ENCODE results near the gene RABL2A. TPM values are rescaled to one million over a fixed set of nuclear protein-coding genes. Genes with fewer than 3 reads are reported as not detected.
A peak's percentile ranks its signal among the peaks of the same experiment; 100 is the strongest.
"Not testable (repeated sequence)": the region's sequence is repeated elsewhere in the genome, so short reads cannot be mapped to it uniquely, and the experiment has no call there.

RABL2A gene
- total RNA-seq, 1 experiment from 2014 or later, result 11.4 TPM

DNA sequence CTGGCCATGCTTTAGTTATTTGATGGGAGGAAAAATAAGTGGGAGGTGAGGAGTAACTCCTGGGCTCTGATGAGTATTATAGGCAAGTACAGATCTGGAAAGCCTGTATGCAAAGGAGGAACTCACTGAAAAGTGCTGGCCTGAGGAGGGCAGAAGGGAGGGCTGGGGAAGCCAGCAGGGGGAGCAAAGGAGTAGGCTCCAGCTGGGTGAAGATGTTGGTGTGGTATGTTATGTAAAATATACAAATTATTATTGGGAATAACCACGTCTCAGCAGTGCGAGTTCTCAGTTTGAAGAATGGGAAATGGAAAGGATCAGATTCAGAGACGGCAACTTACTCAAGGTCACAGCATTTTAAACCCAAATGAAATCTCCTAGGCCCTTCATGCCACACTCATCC is 39.9 kb upstream of the RABL2A start:
- H3K14ac ChIP-seq (ENCODE audit: insufficient read depth, low read length); H4K91ac ChIP-seq (ENCODE audit: insufficient read length, low read depth, low read length); H4K8ac ChIP-seq (replicated peaks; ENCODE audit: insufficient read length, low read depth, low read length); H4K5ac ChIP-seq (ENCODE audit: insufficient read length, low read depth, low read length); H3K36me3 Mint-ChIP-seq (ENCODE audit: insufficient read depth in 1 of 3, low read depth in 3 of 3); H3K4me3 Mint-ChIP-seq; DNase-seq; H3K56ac ChIP-seq (ENCODE audit: insufficient read length, low read depth, low read length); H3K27ac ChIP-seq (ENCODE audit: insufficient read length, low read depth, low read length); H3K4me1 ChIP-seq (ENCODE audit: insufficient read depth, low read length); H3K79me1 ChIP-seq (ENCODE audit: insufficient read depth, low read depth, low read length, poor library complexity, severe bottlenecking); H2AK5ac ChIP-seq (ENCODE audit: insufficient read length, low read length); H2BK15ac ChIP-seq (ENCODE audit: low read depth, low read length); H3K4ac ChIP-seq (ENCODE audit: low read depth, low read length); H3K27me3 ChIP-seq (ENCODE audit: insufficient read depth, low read length); H2AFZ ChIP-seq (ENCODE audit: low read length); H3K9me3 Mint-ChIP-seq; H3K27me3 Mint-ChIP-seq (ENCODE audit: low read depth); H3K4me2 ChIP-seq (ENCODE audit: insufficient read depth, insufficient read length, low read length); H2BK5ac ChIP-seq (ENCODE audit: insufficient read length, low read length); H4K20me1 ChIP-seq (ENCODE audit: control insufficient read depth, insufficient read depth, insufficient read length); H3K9ac ChIP-seq (ENCODE audit: extremely low read depth, insufficient read length, low read length); H3T11ph ChIP-seq (ENCODE audit: low read length); H2BK120ac ChIP-seq (ENCODE audit: low read depth, low read length, poor library complexity, severe bottlenecking); H3K79me2 ChIP-seq (ENCODE audit: insufficient read depth, low read length); H3K27ac Mint-ChIP-seq; H3K23me2 ChIP-seq (ENCODE audit: insufficient read length, low read depth, low read length, poor library complexity, severe bottlenecking); H3K23ac ChIP-seq (ENCODE audit: insufficient read length, low read depth, low read length); H2BK20ac ChIP-seq (ENCODE audit: low read depth, low read length, poor library complexity, severe bottlenecking); H3K18ac ChIP-seq (ENCODE audit: insufficient read length, low read depth, low read length); H2BK12ac ChIP-seq (ENCODE audit: insufficient read length, low read depth, low read length); H3K9me3 ChIP-seq (ENCODE audit: control insufficient read depth, low read depth, low read length): not testable (repeated sequence)
- WGBS (ENCODE audit: extremely low coverage, insufficient read length, low lambda C conversion rate), result no CpG with 5 or more reads among the region's 3 CpGs
- TF ChIP-seq CTCF (conservative IDR thresholded peaks at IDR 0.05), result peak; percentile 58
- H3K4me1 Mint-ChIP-seq, result peaks cover 9 to 16% of the 10 kb centered on the region in 2 experiments

DNA sequence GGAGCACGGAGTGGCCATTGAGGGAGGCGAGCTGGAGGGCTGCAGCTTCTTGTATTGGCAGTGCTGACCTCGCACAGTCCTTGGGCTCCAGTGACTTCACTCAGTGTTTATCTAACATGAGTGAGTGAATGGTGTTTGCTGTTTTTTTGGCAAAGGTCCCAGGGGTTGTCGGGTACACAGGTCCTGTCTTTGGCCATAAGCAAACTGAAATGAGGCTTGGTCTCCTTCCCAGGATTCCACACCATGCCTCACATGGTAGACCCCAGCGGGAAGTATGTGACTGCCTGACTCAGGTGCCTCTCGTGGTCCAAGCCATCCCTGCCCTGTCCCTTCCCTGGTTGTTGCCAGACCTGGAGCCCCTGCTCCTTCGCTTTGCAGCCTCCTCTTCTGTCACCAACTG is 37.5 kb upstream of the RABL2A start:
- H2AFZ ChIP-seq (ENCODE audit: low read length); H3K56ac ChIP-seq (ENCODE audit: insufficient read length, low read depth, low read length); H2BK20ac ChIP-seq (ENCODE audit: low read depth, low read length, poor library complexity, severe bottlenecking); H3K23me2 ChIP-seq (ENCODE audit: insufficient read length, low read depth, low read length, poor library complexity, severe bottlenecking); H3K18ac ChIP-seq (ENCODE audit: insufficient read length, low read depth, low read length); H3K27ac Mint-ChIP-seq; H2BK120ac ChIP-seq (ENCODE audit: low read depth, low read length, poor library complexity, severe bottlenecking); H3K9me3 ChIP-seq (ENCODE audit: control insufficient read depth, low read depth, low read length); H4K91ac ChIP-seq (ENCODE audit: insufficient read length, low read depth, low read length); H3K23ac ChIP-seq (ENCODE audit: insufficient read length, low read depth, low read length); H3K27me3 ChIP-seq (ENCODE audit: insufficient read depth, low read length); H3K79me1 ChIP-seq (ENCODE audit: insufficient read depth, low read depth, low read length, poor library complexity, severe bottlenecking); H2BK12ac ChIP-seq (ENCODE audit: insufficient read length, low read depth, low read length); H3K4me1 Mint-ChIP-seq; H4K8ac ChIP-seq (replicated peaks; ENCODE audit: insufficient read length, low read depth, low read length); H3K36me3 Mint-ChIP-seq (ENCODE audit: insufficient read depth in 1 of 3, low read depth in 3 of 3); H3K27ac ChIP-seq (ENCODE audit: insufficient read length, low read depth, low read length); H4K20me1 ChIP-seq (ENCODE audit: control insufficient read depth, insufficient read depth, insufficient read length); H3K4me1 ChIP-seq (ENCODE audit: insufficient read depth, low read length); H3K4ac ChIP-seq (ENCODE audit: low read depth, low read length); H3K9ac ChIP-seq (ENCODE audit: extremely low read depth, insufficient read length, low read length); H4K5ac ChIP-seq (ENCODE audit: insufficient read length, low read depth, low read length); H3K4me3 Mint-ChIP-seq; H3K9me3 Mint-ChIP-seq; H3K27me3 Mint-ChIP-seq (ENCODE audit: low read depth); DNase-seq; H3K79me2 ChIP-seq (ENCODE audit: insufficient read depth, low read length); H3K4me2 ChIP-seq (ENCODE audit: insufficient read depth, insufficient read length, low read length); H2AK5ac ChIP-seq (ENCODE audit: insufficient read length, low read length); H3K14ac ChIP-seq (ENCODE audit: insufficient read depth, low read length); H2BK15ac ChIP-seq (ENCODE audit: low read depth, low read length); H2BK5ac ChIP-seq (ENCODE audit: insufficient read length, low read length); H3T11ph ChIP-seq (ENCODE audit: low read length): not testable (repeated sequence)
- no CpG with 5 or more reads among the region's 7 CpGs for WGBS (ENCODE audit: extremely low coverage, insufficient read length, low lambda C conversion rate)

Data from H9 (cell line).